GOT3 (cell line): ENCODE results near the gene RAB22A.

Experiments
- DNase-seq: peaks from one replicate; lab custom pipeline; 2025; ENCODE audit warnings: mixed read lengths; lab: John Stamatoyannopoulos, UW

The RAB22A gene

GRCh38 chr20:58303547-58303946, 6.0 kb upstream of the RAB22A start:
- DNase-seq: no peak

- no peak for DNase-seq
These were observed 4.5 kb upstream of the RAB22A start for GRCh38 chr20:58305061-58305460.

GRCh38 chr20:58306421-58307261, 2.9 kb upstream of the RAB22A start:
- DNase-seq: no peak

GRCh38 chr20:58307270-58307669, 2.2 kb upstream of the RAB22A start:
- no peak for DNase-seq

- no peak for DNase-seq
These were observed 1.2 kb upstream of the RAB22A start for GRCh38 chr20:58308290-58308679.

GRCh38 chr20:58308680-58309527, 611 bp upstream of the RAB22A start:
- DNase-seq: no peak

- no peak for DNase-seq
These were observed 822 bp downstream of the RAB22A start for GRCh38 chr20:58310291-58310782.

GRCh38 chr20:58312836-58313235, 3.3 kb downstream of the RAB22A start:
- no peak for DNase-seq

- DNase-seq: no peak
These were observed 3.9 kb downstream of the RAB22A start for GRCh38 chr20:58313396-58313795.

- DNase-seq: no peak
These were observed 11.7 kb downstream of the RAB22A start for GRCh38 chr20:58321205-58321604.

GRCh38 chr20:58322083-58322482, 12.6 kb downstream of the RAB22A start:
- DNase-seq: no peak

GRCh38 chr20:58325912-58326311, 16.4 kb downstream of the RAB22A start:
- DNase-seq: no peak

- no peak for DNase-seq
These were observed 17.7 kb downstream of the RAB22A start for GRCh38 chr20:58327211-58327610.

- DNase-seq: no peak
These were observed 19.3 kb downstream of the RAB22A start for GRCh38 chr20:58328836-58329235.

- DNase-seq: no peak
These were observed 20.2 kb downstream of the RAB22A start for GRCh38 chr20:58329711-58330110.

- DNase-seq: no peak
These were observed 20.7 kb downstream of the RAB22A start for GRCh38 chr20:58330249-58330648.

- no peak for DNase-seq
These were observed 21.2 kb downstream of the RAB22A start for GRCh38 chr20:58330687-58331086.

GRCh38 chr20:58331961-58332551, 22.5 kb downstream of the RAB22A start:
- no peak for DNase-seq

GRCh38 chr20:58339741-58340140, 30.2 kb downstream of the RAB22A start:
- DNase-seq: no peak

- DNase-seq: no peak
These were observed 30.6 kb downstream of the RAB22A start for GRCh38 chr20:58340151-58340550.

- no peak for DNase-seq
These were observed 31.3 kb downstream of the RAB22A start for GRCh38 chr20:58340853-58341252.

GRCh38 chr20:58342104-58342945, 32.8 kb downstream of the RAB22A start:
- DNase-seq: no peak
